ENCODE data around the gene PAX5.

GRCh38 chr9:36835271-36835996 lies 198.6 kb downstream of the PAX5 start:
- no peak for TF ChIP-seq CTCF (IDR thresholded peaks at IDR 0.05)
- no peak for TF ChIP-seq POLR2A (IDR thresholded peaks at IDR 0.05)
